Pancreas (tissue), 10 donors: ENCODE data around the gene MAGOH. TPM values are rescaled to one million over a fixed set of nuclear protein-coding genes. Genes with fewer than 3 reads are reported as not detected.
"Not testable (repeated sequence)": the region's sequence is repeated elsewhere in the genome, so short reads cannot be mapped to it uniquely, and the experiment has no call there.

ENCODE experiments used
- ATAC-seq, 4 donors: fragments of 200-7000 bp; cut with Tn5 transposase; one replicate each; pipeline versions ENCODE4 v1.8.0 to v1.9.1; 2020; ENCODE audit warnings: mild to moderate bottlenecking in 4 of 4, moderate library complexity in 4 of 4
- DNase-seq, 6 donors: peaks; one replicate each; pipeline ENCODE4 v3.0.0-alpha.2; 2020
- FAIRE-seq: peaks from 2 replicates; lab custom pipeline; 2012; peaks lifted over from hg19 to GRCh38; lab: Jason Lieb, UNC
- H3K27ac ChIP-seq, 4 donors: fragments of 200-600 bp; sonication (generic); 1 replicate in 3 of 4; 2 replicates in 1 of 4; pipeline versions ENCODE4 v1.5.0 to v1.8.0; 2020
- H3K27me3 ChIP-seq, 4 donors: fragments of 200-600 bp; one replicate each; pipeline ENCODE4 v1.8.0; 2021
- H3K36me3 ChIP-seq, 3 donors: fragments of 200-600 bp; sonication (generic) in 1 of 3; one replicate each; pipeline versions ENCODE4 v1.5.0 to v1.8.0; 2020 to 2021
- H3K4me1 ChIP-seq, 3 donors: fragments of 200-600 bp; one replicate each; pipeline ENCODE4 v1.8.0; 2021
- H3K4me3 ChIP-seq, 4 donors: fragments of 200-600 bp; sonication (generic) in 2 of 4; one replicate each; pipeline versions ENCODE4 v1.5.0 to v1.8.0; 2020 to 2021
- H3K9me3 ChIP-seq, 4 donors: fragments of 200-600 bp; one replicate each; pipeline ENCODE4 v1.8.0; 2021
- WGBS, 2 donors: extraction: QIAGEN DNeasy Blood & Tissue Kit; methylation state at CpG; one replicate each; pipeline ENCODE4 v1.1.7; 2013; 5-methylcytosine and 5-hydroxymethylcytosine counted together
- intact Hi-C, 3 donors: fragments of 100-400 bp; cut with DNase I; formaldehyde crosslinking; loops; one replicate each; pipeline versions ENCODE4 v1.11.1 to v1.14.2; 2022
- polyA plus RNA-seq, 2 donors: library from polyadenylated mRNA; stranded (reverse); fragments of 200-250 nt; gene quantifications; one replicate each; pipeline ENCODE4 v1.2.3, GENCODE V29; 2013
- total RNA-seq, 6 donors: library from RNA; stranded (reverse); fragmentation: NEBNext Ultra II Directional in 4 of 6; extraction: Animal tissue kit (Norgen Biotek cat#: 25700) in 4 of 6; gene quantifications; one replicate each; pipeline versions ENCODE4 v1.2.1 to v1.2.4, GENCODE V29; 2021 to 2023
- TF ChIP-seq, protein P1 (sequence below), 4 donors: fragments of 200-600 bp; sonication (generic) in 3 of 4; IDR thresholded peaks; one replicate each; pipeline versions ENCODE4 v1.5.0 to v1.8.0; 2021; ENCODE audit warnings: antibody characterized with exemption in 4 of 4
- donor health status: healthy with polysubstance abuse.
- donor health status: DM: no; HTN: no; CAD: no; lungs with moderate emphysema.
- donor health status: DM: no; HTN: no; CAD: no.
- donor health status: control.
- donor health status: control.
- donor health status: Bipolar disorder and iron deficiency.
- donor health status: DM: yes; HTN: yes; CAD: no.
- donor health status: DM: no; HTN: no; CAD: no.
- donor health status: DM: no; HTN: no; CAD: no.
- donor health status: DM: yes; HTN: yes; CAD: no.

MAGOH gene
- total and polyA plus RNA-seq, 8 donors, result 7.8 to 56.3 (median 14.4) TPM

DNA sequence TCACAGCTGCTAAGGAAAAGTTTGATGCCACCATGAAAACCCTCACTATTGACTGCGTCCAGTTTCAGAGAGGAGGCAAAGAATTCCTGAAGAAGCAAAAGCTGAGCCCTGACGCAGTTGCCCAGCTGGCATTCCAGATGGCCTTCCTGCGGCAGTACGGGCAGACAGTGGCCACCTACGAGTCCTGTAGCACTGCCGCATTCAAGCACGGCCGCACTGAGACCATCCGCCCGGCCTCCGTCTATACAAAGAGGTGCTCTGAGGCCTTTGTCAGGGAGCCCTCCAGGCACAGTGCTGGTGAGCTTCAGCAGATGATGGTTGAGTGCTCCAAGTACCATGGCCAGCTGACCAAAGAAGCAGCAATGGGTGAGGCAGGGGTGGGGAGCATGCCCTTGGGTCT, 27.4 kb downstream of the MAGOH start:
- Histone ChIP-seq H3K4me3 (no peak overlapping the region), H3K36me3 (peaks cover 4 to 53% (median 38%) of the 10 kb centered on the region in 3 donors), H3K27ac (no peak overlapping the region), H3K27me3 (no peaks in the 10 kb centered on the region), H3K4me1 (no peaks in the 10 kb centered on the region), H3K9me3 (no peaks in the 10 kb centered on the region)
- TF ChIP-seq, protein P1, sequence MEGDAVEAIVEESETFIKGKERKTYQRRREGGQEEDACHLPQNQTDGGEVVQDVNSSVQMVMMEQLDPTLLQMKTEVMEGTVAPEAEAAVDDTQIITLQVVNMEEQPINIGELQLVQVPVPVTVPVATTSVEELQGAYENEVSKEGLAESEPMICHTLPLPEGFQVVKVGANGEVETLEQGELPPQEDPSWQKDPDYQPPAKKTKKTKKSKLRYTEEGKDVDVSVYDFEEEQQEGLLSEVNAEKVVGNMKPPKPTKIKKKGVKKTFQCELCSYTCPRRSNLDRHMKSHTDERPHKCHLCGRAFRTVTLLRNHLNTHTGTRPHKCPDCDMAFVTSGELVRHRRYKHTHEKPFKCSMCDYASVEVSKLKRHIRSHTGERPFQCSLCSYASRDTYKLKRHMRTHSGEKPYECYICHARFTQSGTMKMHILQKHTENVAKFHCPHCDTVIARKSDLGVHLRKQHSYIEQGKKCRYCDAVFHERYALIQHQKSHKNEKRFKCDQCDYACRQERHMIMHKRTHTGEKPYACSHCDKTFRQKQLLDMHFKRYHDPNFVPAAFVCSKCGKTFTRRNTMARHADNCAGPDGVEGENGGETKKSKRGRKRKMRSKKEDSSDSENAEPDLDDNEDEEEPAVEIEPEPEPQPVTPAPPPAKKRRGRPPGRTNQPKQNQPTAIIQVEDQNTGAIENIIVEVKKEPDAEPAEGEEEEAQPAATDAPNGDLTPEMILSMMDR (IDR thresholded peaks at IDR 0.05), result no peak
- no peak for FAIRE-seq
- ATAC-seq, result no peak
- WGBS, 2 donors, result 98 to 99% methylated on average over 11 of the region's 11 CpGs
- intact Hi-C loops, result no loop called here
- no peak for DNase-seq

DNA sequence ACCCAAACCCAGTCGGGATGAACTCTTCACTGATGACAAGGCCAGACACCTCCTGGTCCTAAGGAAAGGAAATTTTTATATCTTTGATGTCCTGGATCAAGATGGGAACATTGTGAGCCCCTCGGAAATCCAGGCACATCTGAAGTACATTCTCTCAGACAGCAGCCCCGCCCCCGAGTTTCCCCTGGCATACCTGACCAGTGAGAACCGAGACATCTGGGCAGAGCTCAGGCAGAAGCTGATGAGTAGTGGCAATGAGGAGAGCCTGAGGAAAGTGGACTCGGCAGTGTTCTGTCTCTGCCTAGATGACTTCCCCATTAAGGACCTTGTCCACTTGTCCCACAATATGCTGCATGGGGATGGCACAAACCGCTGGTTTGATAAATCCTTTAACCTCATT, 28.0 kb downstream of the MAGOH start:
- peaks cover 4 to 59% (median 43%) of the 10 kb centered on the region in 3 donors for H3K36me3 ChIP-seq
- H3K9me3 ChIP-seq, result no peaks in the 10 kb centered on the region
- ATAC-seq (peak in 2 of 4 donors; percentile 28 to 54), FAIRE-seq (no peak), DNase-seq (no peak)
- H3K4me3 ChIP-seq, result no peak overlapping the region
- no peaks in the 10 kb centered on the region for H3K27me3 ChIP-seq
- intact Hi-C loops, result no loop called here
- H3K4me1 ChIP-seq, result no peaks in the 10 kb centered on the region
- TF ChIP-seq, protein P1 (IDR thresholded peaks at IDR 0.05), result no peak
- H3K27ac ChIP-seq, result no peak overlapping the region
- 60 to 67% methylated on average over 7 of the region's 7 CpGs for WGBS, 2 donors

DNA sequence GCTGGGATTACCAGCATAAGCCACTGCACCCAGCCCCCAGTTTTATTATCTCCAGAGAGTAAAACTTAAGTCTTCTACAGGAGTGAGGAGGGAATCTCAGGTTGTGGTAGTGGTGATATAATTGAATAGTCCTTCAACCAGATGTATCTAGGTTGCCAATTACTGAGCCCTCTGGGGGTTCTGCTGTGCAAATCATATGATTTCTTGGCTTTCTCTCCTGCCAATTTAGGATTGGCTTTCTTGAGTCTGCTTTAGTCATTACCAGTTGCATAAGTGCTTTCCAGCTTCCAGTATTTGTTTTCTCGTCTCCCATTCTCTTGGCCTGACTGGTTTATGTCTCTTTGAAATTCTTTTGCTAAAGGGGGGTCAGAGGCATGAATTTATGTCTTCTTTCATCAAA, 30.6 kb downstream of the MAGOH start:
- no peak for DNase-seq
- 87 to 93% methylated on average over 1 of the region's 1 CpG for WGBS, 2 donors
- TF ChIP-seq, protein P1 (IDR thresholded peaks at IDR 0.05), result no peak

DNA sequence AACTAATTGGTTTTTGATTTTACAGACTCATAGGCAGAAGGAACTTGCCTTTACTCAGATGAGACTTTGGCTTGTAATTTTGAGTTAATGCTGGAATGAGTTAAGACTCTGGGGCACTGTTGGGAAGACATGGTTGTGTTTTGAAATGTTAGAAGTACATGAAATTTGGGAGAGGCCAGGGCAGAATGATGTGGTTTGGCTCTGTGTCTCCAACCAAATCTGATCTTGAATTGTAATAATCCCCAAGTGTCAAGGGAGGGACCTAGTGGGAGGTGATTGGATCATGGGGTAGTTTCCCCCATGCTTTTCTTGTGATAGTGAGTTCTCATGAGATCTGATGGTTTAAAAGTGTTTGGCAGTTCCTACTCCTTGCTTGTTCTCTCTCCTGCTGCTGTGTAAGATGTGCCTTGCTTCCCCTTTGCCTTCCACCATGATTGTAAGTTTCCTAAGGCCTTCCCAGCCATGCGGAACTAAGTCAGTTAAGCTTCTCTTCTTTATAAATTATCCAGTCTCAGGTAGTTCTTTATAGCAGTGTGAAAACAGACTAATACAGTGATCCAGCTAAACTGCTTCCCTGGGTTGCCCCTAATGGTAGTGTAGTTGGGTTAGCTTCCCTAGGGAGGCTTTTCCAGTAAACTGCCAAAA, 31.5 kb downstream of the MAGOH start:
- TF ChIP-seq, protein P1 (IDR thresholded peaks at IDR 0.05), result no peak
- 100% methylated on average over 1 of the region's 1 CpG for WGBS, 2 donors
- intact Hi-C loops, result no loop called here
- Histone ChIP-seq H3K4me1 (no peaks in the 10 kb centered on the region), H3K9me3 (no peaks in the 10 kb centered on the region), H3K4me3 (no peak overlapping the region), H3K27ac (no peak overlapping the region), H3K27me3 (no peaks in the 10 kb centered on the region), H3K36me3 (peaks cover 7 to 65% (median 35%) of the 10 kb centered on the region in 3 donors)
- no peak for DNase-seq
- no peak for FAIRE-seq
- ATAC-seq, result no peak

More for the DNA sequence above, 30.6 kb downstream of the MAGOH start:
- H3K27me3 ChIP-seq, result no peaks in the 10 kb centered on the region
- no peak overlapping the region for H3K27ac ChIP-seq
- FAIRE-seq (no peak), ATAC-seq (no peak)
- no peaks in the 10 kb centered on the region for H3K9me3 ChIP-seq
- peaks cover 4 to 57% (median 37%) of the 10 kb centered on the region in 3 donors for H3K36me3 ChIP-seq
- H3K4me3 ChIP-seq, result no peak overlapping the region
- no peaks in the 10 kb centered on the region for H3K4me1 ChIP-seq
- intact Hi-C loops, result no loop called here

DNA sequence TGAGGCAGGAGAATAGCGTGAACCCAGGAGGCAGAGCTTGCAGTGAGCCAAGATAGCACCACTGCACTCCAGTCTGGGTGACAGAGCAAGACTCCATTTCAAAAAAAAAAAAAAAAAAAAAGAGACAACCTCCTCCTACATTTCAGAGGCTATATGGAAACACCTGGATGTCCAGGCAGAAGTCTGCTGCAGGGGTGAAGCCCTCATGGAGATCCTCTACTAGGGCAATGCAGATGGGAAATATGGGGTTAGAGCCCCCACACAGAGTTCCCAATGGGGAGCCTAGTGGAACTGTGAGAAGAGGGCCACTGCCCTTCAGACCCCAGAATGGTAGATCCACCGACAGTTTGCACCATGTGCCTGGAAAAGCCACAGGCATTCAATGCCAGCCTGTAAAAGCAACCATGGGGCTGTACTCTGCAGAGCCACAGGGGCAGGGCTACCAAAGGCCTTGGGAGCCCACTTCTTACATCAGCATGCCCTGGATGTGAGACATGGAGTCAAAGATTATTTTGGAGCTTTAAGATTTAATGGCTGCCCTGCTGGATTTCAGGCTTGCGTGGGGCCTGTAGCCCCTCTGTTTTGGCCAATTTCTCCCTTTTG, 32.1 kb downstream of the MAGOH start:
- H3K4me3 ChIP-seq, H3K9me3 ChIP-seq, FAIRE-seq, H3K27me3 ChIP-seq, ATAC-seq, intact Hi-C loops, H3K4me1 ChIP-seq, DNase-seq, H3K27ac ChIP-seq: not testable (repeated sequence)
- peaks cover 7 to 65% (median 32%) of the 10 kb centered on the region in 3 donors for H3K36me3 ChIP-seq
- WGBS, 2 donors, result 100% methylated on average over 3 of the region's 3 CpGs

DNA sequence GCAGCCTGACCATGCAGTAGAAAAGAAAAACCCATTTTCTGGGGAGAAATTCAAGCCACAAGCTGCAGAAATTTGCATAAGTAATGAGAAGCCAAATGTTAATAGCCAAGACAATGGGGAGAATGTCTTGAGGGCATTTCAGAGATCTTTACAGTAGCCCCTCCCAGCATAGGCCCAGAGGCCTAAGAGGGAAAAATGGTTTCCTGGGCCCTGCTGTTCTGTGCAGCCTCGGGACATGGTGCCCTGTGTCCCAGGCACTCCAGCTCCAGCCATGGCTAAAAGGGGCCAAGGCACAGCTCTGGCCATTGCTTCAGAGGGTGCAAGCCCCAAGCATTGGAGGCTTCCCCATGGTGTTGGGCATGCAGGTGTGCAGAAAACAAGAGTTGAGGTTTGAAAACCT, 32.8 kb downstream of the MAGOH start:
- H3K27ac ChIP-seq, H3K27me3 ChIP-seq, H3K9me3 ChIP-seq, FAIRE-seq, ATAC-seq, intact Hi-C loops, H3K4me3 ChIP-seq, DNase-seq, H3K4me1 ChIP-seq: not testable (repeated sequence)
- peaks cover 7 to 67% (median 25%) of the 10 kb centered on the region in 3 donors for H3K36me3 ChIP-seq
- 100% methylated on average over 1 of the region's 1 CpG for WGBS, 2 donors
